Parathyroid adenoma (tissue), 2 donors: ENCODE measurements around the gene UGT1A8.

ENCODE experiments used
- H2AFZ ChIP-seq: fragments of 300-600 bp; sonication (generic); one replicate; pipeline ENCODE4 v1.7.0; 2017; ENCODE audit warnings: antibody characterized with exemption, mild to moderate bottlenecking
- H3K27ac ChIP-seq: fragments of 300-600 bp; sonication (generic); one replicate; pipeline ENCODE4 v1.7.0; 2017
- H3K27me3 ChIP-seq: fragments of 300-600 bp; sonication (generic); one replicate; pipeline ENCODE4 v1.7.0; 2017; ENCODE audit warnings: low read length; ENCODE audit not compliant: control insufficient read depth, insufficient read depth
- H3K36me3 ChIP-seq: fragments of 300-600 bp; sonication (generic); one replicate; pipeline ENCODE4 v1.7.0; 2017; ENCODE audit warnings: low read length; ENCODE audit not compliant: control insufficient read depth, insufficient read depth
- H3K4me1 ChIP-seq: fragments of 300-600 bp; sonication (generic); one replicate; pipeline ENCODE4 v1.7.0; 2017; ENCODE audit warnings: control low read depth
- H3K4me2 ChIP-seq: fragments of 300-600 bp; sonication (generic); one replicate; pipeline ENCODE4 v1.7.0; 2017; ENCODE audit warnings: low read length
- H3K4me3 ChIP-seq: fragments of 300-600 bp; sonication (generic); one replicate; pipeline ENCODE4 v1.7.0; 2017; ENCODE audit warnings: low read depth, low read length
- H3K79me2 ChIP-seq: fragments of 300-600 bp; sonication (generic); one replicate; pipeline ENCODE4 v1.7.0; 2017; ENCODE audit warnings: control low read depth
- H3K9ac ChIP-seq: fragments of 300-600 bp; sonication (generic); one replicate; pipeline ENCODE4 v1.7.0; 2017; ENCODE audit warnings: mild to moderate bottlenecking
- H3K9me3 ChIP-seq: fragments of 300-600 bp; sonication (generic); one replicate; pipeline ENCODE4 v1.7.0; 2017; ENCODE audit warnings: low read length; ENCODE audit not compliant: control insufficient read depth
- TF ChIP-seq, protein P1 (sequence below): fragments of 300-600 bp; sonication (generic); IDR thresholded peaks from one replicate; pipeline ENCODE4 v1.7.0; 2017; ENCODE audit warnings: antibody characterized with exemption, mild to moderate bottlenecking
- donor health status: primary hyperparathyroidism.

UGT1A8 gene

DNA sequence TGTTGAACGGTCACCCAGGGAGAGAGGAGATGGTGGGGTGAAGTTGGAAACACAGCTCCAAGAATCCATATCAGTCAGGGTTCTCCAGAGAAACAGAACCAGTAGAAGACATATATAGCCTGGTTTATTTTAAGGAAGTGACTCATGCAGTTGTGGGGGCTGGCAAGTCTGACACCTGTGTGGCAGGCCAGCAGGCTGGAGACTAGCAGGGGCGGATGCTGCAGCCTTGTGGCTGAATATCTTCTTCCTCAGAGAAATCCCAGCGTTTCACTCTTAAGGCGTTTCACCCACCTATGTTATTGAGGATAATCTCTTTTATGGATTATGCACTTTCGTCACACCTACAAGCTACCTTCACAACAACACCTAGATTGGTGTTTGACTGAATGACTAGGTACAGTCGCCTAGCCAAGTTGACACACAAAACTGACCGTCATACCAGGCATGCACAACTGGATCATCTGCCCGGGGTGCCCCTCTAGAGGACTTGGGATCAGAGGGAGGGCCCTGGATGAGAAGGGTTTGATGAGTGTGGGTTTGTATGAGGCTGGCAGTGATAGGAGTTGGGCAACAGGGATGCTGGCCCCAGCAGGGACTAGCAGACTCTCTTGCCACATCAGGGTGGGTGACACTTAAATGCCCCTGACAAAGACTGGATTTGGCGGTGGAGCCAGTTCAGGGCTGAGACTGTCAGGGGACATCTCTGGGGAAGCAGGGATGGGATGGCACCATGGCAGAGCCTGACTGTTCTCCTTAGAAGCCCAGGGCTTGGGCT lies 184.1 kb downstream of the UGT1A8 start:
- H2AFZ ChIP-seq = no peak overlapping the region
- H3K36me3 ChIP-seq = no peaks in the 10 kb centered on the region
- H3K79me2 ChIP-seq = no peaks in the 10 kb centered on the region
- H3K9me3 ChIP-seq = no peaks in the 10 kb centered on the region
- H3K4me2 ChIP-seq = no peak overlapping the region
- H3K4me3 ChIP-seq = no peak overlapping the region
- no peak overlapping the region for H3K9ac ChIP-seq
- H3K27me3 ChIP-seq = no peaks in the 10 kb centered on the region
- no peaks in the 10 kb centered on the region for H3K4me1 ChIP-seq
- H3K27ac ChIP-seq = no peak overlapping the region
- TF ChIP-seq, protein P1, sequence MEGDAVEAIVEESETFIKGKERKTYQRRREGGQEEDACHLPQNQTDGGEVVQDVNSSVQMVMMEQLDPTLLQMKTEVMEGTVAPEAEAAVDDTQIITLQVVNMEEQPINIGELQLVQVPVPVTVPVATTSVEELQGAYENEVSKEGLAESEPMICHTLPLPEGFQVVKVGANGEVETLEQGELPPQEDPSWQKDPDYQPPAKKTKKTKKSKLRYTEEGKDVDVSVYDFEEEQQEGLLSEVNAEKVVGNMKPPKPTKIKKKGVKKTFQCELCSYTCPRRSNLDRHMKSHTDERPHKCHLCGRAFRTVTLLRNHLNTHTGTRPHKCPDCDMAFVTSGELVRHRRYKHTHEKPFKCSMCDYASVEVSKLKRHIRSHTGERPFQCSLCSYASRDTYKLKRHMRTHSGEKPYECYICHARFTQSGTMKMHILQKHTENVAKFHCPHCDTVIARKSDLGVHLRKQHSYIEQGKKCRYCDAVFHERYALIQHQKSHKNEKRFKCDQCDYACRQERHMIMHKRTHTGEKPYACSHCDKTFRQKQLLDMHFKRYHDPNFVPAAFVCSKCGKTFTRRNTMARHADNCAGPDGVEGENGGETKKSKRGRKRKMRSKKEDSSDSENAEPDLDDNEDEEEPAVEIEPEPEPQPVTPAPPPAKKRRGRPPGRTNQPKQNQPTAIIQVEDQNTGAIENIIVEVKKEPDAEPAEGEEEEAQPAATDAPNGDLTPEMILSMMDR = no peak

DNA sequence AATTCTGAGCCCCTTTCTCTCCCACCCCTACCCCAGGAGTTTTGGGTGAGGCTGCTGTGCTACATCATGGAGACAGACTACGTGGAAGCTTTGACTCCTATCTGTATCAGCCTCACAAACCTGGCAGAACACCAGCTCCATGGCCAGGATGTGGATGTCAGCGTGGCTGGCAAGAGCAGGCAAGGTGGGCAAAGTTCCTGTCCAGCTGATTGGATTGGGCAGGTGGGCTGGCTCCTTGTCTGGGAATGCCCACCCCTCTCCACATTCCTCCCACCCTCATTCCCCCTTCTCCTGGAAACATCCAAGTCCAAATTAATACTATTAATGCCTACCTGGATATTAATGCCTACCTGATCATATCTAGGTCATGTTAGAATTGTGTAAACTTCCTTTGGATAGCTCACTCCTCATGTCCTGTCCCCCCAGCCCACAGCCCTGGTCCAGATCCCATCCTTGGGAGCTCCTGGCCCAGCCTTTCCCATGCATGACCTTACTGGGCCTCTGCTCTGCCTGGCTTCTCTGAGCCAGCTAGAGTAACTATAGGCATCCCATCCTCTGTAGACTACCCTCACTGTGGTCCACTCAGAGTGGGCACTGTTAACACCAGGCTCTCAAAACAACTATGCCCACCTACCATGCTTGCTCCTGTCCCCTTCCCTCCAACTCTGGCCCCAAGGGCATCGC lies 184.8 kb downstream of the UGT1A8 start:
- Histone ChIP-seq H3K4me3 (no peak overlapping the region), H3K9me3 (no peaks in the 10 kb centered on the region), H3K36me3 (no peaks in the 10 kb centered on the region), H3K9ac (no peak overlapping the region), H3K4me2 (no peak overlapping the region), H3K79me2 (no peaks in the 10 kb centered on the region), H2AFZ (no peak overlapping the region), H3K4me1 (no peaks in the 10 kb centered on the region), H3K27ac (no peak overlapping the region), H3K27me3 (no peaks in the 10 kb centered on the region)
- TF ChIP-seq, protein P1 = no peak

DNA sequence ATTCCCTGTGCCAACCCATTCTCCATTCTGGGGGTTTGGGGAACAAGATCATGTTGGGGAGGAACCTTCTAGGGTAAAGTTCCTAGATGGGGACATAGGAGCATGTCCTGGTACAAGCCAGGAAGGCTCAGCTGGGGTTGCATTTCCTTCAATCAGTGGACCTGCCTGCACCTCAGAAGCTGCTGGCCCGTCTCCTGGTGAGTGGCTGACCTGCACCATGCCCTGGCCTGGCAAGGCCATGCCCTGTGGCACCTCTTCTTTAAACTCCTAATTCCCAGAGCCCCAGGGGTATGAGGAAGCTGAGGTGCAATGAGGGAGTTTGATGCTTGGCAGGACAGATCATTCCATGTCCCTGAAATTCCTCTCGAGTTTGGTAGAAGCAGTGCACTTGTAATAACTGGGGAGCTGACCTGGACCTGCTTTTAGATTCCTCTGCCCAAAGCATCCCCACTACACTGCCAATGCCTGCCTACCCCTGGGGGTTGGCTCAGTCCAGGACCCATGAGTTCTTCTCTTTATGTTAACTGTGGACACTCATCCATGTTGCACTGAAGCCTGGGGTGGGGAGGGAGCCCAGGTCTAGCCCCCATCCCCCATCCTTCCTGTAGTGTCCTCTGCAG lies 186.0 kb downstream of the UGT1A8 start:
- Histone ChIP-seq H3K27me3 (no peaks in the 10 kb centered on the region), H3K27ac (no peak overlapping the region), H3K9ac (no peak overlapping the region), H3K4me2 (no peak overlapping the region), H3K36me3 (no peaks in the 10 kb centered on the region), H3K79me2 (no peaks in the 10 kb centered on the region), H3K9me3 (no peaks in the 10 kb centered on the region), H2AFZ (no peak overlapping the region), H3K4me3 (no peak overlapping the region), H3K4me1 (no peaks in the 10 kb centered on the region)
- TF ChIP-seq, protein P1 = no peak

DNA sequence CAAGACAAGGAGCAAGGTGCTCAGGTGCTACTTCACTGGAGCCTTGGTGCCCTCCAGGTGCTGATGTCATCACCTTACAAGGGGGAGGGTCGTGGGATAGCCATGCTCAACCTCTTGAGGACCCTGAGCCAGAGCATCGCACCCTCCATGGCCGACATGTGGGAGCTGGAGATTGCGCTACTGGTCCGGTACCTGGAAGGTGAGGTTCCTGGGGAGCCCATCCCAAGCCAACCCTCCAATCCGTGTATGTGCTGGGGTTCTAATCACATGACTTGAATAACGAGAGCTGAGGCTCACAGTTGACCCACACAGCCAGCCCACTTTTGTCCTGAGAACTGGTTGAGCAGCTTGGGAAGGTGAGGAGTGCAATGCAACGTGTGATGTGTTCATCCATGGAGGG lies 186.6 kb downstream of the UGT1A8 start:
- no peak overlapping the region for H3K9ac ChIP-seq
- no peaks in the 10 kb centered on the region for H3K9me3 ChIP-seq
- H3K27me3 ChIP-seq = no peaks in the 10 kb centered on the region
- no peaks in the 10 kb centered on the region for H3K4me1 ChIP-seq
- TF ChIP-seq, protein P1 = no peak
- H3K79me2 ChIP-seq = no peaks in the 10 kb centered on the region
- H3K4me3 ChIP-seq = no peak overlapping the region
- H3K27ac ChIP-seq = no peak overlapping the region
- H3K4me2 ChIP-seq = no peak overlapping the region
- H3K36me3 ChIP-seq = no peaks in the 10 kb centered on the region
- H2AFZ ChIP-seq = no peak overlapping the region
